ENCODE measurements around the gene SRRM4. TPM values are rescaled to one million over a fixed set of nuclear protein-coding genes. Genes with fewer than 3 reads are reported as not detected.

Gene SRRM4
- total RNA-seq, 1 experiment from 2014 or later: 0.96 TPM

DNA sequence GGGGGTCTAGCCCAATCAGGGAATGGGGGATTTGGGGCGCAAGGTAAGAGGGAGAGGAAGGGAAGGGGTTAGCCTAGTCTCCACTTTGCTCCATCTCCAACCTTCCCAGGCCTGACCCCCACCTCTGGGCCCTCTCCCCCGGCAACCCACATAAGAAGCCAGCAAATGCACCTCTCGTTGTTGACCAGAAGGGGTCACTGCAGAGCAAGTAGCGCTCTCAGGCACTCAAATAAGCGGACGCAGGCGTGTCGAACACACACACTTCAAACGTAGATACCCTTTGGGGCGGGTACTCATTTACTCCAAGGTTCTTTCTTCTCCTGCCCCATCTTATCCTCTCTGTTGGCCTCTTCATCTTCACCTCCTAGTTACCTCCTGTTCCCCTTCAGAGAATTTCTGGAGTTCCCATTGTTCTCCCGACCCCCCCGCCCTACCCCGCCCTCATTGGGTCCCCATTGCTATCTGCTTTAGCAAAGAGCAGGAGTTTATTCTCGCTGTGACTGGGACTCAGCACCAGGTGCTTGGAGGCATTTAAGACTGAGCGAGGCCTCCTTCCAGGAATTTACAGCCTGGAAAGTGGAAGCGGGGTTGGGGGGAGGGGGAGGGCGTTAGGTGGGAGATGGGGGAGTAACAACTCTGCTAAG, 1.5 kb upstream of the SRRM4 start:
- CTCF ChIA-PET: interaction anchor here (0.7 to 2.6 kb wide), 8 partner anchors 18 to 464 kb away, joined by 3 to 20 read pairs (median 4); no protein-coding TSS in a partner anchor
- Mint-ChIP-seq H3K27me3 (ENCODE audit: low read depth) (peaks cover 30% of the 10 kb centered on the region), H3K4me1 (peaks cover 13% of the 10 kb centered on the region), H3K4me3 (peak overlapping the region; percentile 78), H3K9me3 (peaks cover 3% of the 10 kb centered on the region; the same call in 1 of the 2 replicates), H3K27ac (no peak overlapping the region), H3K36me3 (no peaks in the 10 kb centered on the region)
- POLR2A ChIA-PET: no interaction called here
- peak; percentile 77 for DNase-seq (ENCODE audit: low spot score)
- peak; percentile 60 for ATAC-seq
- no peak for TF ChIP-seq MXD4 (CRISPR knock-in tag; IDR thresholded peaks at IDR 0.05; ENCODE audit: borderline replicate concordance)
- TF ChIP-seq, protein P1, sequence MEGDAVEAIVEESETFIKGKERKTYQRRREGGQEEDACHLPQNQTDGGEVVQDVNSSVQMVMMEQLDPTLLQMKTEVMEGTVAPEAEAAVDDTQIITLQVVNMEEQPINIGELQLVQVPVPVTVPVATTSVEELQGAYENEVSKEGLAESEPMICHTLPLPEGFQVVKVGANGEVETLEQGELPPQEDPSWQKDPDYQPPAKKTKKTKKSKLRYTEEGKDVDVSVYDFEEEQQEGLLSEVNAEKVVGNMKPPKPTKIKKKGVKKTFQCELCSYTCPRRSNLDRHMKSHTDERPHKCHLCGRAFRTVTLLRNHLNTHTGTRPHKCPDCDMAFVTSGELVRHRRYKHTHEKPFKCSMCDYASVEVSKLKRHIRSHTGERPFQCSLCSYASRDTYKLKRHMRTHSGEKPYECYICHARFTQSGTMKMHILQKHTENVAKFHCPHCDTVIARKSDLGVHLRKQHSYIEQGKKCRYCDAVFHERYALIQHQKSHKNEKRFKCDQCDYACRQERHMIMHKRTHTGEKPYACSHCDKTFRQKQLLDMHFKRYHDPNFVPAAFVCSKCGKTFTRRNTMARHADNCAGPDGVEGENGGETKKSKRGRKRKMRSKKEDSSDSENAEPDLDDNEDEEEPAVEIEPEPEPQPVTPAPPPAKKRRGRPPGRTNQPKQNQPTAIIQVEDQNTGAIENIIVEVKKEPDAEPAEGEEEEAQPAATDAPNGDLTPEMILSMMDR (IDR thresholded peaks at IDR 0.05): peak; percentile 72
- TF ChIP-seq, protein P2, sequence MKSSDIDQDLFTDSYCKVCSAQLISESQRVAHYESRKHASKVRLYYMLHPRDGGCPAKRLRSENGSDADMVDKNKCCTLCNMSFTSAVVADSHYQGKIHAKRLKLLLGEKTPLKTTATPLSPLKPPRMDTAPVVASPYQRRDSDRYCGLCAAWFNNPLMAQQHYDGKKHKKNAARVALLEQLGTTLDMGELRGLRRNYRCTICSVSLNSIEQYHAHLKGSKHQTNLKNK (CRISPR knock-in tag; IDR thresholded peaks at IDR 0.05): no peak
- peak; percentile 49; the same call in 1 of the 2 replicates for TF ChIP-seq ETV6 (CRISPR knock-in tag; IDR thresholded peaks at IDR 0.05)
- no peak for TF ChIP-seq TEAD1 (CRISPR knock-in tag; IDR thresholded peaks at IDR 0.05)

DNA sequence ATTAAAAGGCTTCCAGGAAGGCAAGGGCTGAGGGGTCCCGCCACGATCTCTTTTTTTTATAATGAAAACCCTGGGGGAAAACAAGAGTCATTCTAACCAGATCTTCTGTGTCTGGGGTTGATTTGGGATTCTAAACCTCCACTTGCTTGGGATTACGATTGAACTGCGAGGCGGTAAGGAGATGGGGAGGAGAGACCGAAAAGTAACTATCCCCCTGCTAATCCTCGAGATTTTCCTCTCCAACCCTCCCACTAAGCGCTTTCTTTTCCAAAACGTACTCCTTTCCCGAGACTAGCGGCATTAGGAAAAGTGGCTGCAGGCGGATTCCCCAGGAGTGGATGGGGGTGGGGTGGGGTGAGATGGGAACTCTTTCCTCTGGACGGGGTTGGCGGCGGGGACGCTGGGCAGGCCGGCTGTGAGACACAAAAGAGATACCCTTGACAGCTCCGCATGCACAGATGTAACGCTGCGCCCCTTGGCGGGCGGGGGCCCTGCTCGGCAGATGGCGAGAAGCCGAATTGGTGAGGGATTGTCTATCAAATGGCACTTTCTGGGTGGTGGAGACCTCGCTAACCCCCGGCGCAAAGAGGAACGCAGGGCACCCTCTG, 830 bp upstream of the SRRM4 start:
- TF ChIP-seq, protein P3, sequence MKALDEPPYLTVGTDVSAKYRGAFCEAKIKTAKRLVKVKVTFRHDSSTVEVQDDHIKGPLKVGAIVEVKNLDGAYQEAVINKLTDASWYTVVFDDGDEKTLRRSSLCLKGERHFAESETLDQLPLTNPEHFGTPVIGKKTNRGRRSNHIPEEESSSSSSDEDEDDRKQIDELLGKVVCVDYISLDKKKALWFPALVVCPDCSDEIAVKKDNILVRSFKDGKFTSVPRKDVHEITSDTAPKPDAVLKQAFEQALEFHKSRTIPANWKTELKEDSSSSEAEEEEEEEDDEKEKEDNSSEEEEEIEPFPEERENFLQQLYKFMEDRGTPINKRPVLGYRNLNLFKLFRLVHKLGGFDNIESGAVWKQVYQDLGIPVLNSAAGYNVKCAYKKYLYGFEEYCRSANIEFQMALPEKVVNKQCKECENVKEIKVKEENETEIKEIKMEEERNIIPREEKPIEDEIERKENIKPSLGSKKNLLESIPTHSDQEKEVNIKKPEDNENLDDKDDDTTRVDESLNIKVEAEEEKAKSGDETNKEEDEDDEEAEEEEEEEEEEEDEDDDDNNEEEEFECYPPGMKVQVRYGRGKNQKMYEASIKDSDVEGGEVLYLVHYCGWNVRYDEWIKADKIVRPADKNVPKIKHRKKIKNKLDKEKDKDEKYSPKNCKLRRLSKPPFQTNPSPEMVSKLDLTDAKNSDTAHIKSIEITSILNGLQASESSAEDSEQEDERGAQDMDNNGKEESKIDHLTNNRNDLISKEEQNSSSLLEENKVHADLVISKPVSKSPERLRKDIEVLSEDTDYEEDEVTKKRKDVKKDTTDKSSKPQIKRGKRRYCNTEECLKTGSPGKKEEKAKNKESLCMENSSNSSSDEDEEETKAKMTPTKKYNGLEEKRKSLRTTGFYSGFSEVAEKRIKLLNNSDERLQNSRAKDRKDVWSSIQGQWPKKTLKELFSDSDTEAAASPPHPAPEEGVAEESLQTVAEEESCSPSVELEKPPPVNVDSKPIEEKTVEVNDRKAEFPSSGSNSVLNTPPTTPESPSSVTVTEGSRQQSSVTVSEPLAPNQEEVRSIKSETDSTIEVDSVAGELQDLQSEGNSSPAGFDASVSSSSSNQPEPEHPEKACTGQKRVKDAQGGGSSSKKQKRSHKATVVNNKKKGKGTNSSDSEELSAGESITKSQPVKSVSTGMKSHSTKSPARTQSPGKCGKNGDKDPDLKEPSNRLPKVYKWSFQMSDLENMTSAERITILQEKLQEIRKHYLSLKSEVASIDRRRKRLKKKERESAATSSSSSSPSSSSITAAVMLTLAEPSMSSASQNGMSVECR (CRISPR knock-in tag; IDR thresholded peaks at IDR 0.05; ENCODE audit: borderline replicate concordance): no peak
- no peak for TF ChIP-seq TP53 (CRISPR knock-in tag; IDR thresholded peaks at IDR 0.05)
- TF ChIP-seq ZNF232 (CRISPR knock-in tag; IDR thresholded peaks at IDR 0.05): no peak
- no peak for TF ChIP-seq RELA (CRISPR knock-in tag; IDR thresholded peaks at IDR 0.05; ENCODE audit: borderline replicate concordance)
- TF ChIP-seq MXD4 (CRISPR knock-in tag; IDR thresholded peaks at IDR 0.05; ENCODE audit: borderline replicate concordance): no peak
- TF ChIP-seq ZNF396 (CRISPR knock-in tag; IDR thresholded peaks at IDR 0.05; ENCODE audit: borderline replicate concordance): no peak
- TF ChIP-seq, protein P4, sequence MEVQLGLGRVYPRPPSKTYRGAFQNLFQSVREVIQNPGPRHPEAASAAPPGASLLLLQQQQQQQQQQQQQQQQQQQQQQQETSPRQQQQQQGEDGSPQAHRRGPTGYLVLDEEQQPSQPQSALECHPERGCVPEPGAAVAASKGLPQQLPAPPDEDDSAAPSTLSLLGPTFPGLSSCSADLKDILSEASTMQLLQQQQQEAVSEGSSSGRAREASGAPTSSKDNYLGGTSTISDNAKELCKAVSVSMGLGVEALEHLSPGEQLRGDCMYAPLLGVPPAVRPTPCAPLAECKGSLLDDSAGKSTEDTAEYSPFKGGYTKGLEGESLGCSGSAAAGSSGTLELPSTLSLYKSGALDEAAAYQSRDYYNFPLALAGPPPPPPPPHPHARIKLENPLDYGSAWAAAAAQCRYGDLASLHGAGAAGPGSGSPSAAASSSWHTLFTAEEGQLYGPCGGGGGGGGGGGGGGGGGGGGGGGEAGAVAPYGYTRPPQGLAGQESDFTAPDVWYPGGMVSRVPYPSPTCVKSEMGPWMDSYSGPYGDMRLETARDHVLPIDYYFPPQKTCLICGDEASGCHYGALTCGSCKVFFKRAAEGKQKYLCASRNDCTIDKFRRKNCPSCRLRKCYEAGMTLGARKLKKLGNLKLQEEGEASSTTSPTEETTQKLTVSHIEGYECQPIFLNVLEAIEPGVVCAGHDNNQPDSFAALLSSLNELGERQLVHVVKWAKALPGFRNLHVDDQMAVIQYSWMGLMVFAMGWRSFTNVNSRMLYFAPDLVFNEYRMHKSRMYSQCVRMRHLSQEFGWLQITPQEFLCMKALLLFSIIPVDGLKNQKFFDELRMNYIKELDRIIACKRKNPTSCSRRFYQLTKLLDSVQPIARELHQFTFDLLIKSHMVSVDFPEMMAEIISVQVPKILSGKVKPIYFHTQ (CRISPR knock-in tag; IDR thresholded peaks at IDR 0.05): no peak
- no peak for TF ChIP-seq NR2C2 (CRISPR knock-in tag; IDR thresholded peaks at IDR 0.05)
- TF ChIP-seq ZNF121 (CRISPR knock-in tag; IDR thresholded peaks at IDR 0.05): no peak
- TF ChIP-seq, protein P5, sequence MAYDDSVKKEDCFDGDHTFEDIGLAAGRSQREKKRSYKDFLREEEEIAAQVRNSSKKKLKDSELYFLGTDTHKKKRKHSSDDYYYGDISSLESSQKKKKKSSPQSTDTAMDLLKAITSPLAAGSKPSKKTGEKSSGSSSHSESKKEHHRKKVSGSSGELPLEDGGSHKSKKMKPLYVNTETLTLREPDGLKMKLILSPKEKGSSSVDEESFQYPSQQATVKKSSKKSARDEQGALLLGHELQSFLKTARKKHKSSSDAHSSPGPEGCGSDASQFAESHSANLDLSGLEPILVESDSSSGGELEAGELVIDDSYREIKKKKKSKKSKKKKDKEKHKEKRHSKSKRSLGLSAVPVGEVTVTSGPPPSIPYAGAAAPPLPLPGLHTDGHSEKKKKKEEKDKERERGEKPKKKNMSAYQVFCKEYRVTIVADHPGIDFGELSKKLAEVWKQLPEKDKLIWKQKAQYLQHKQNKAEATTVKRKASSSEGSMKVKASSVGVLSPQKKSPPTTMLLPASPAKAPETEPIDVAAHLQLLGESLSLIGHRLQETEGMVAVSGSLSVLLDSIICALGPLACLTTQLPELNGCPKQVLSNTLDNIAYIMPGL (CRISPR knock-in tag; IDR thresholded peaks at IDR 0.05): no peak
- no peak for TF ChIP-seq NFYB (CRISPR knock-in tag; conservative IDR thresholded peaks at IDR 0.05; ENCODE audit: low read depth)
- TF ChIP-seq, protein P6, sequence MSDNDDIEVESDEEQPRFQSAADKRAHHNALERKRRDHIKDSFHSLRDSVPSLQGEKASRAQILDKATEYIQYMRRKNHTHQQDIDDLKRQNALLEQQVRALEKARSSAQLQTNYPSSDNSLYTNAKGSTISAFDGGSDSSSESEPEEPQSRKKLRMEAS (CRISPR knock-in tag; IDR thresholded peaks at IDR 0.05): no peak
- peaks cover 30% of the 10 kb centered on the region for H3K27me3 Mint-ChIP-seq (ENCODE audit: low read depth)
- no peak overlapping the region for H3K27ac Mint-ChIP-seq
- POLR2A ChIA-PET: interaction anchor here (1.1 to 1.5 kb wide), 2 partner anchors 176 to 432 kb away, joined by 4 to 5 read pairs; no protein-coding TSS in a partner anchor
- no peaks in the 10 kb centered on the region for H3K36me3 Mint-ChIP-seq
- CTCF ChIA-PET: interaction anchor here (1.2 to 2.6 kb wide), 7 partner anchors 11 to 463 kb away, joined by 3 to 20 read pairs (median 5); no protein-coding TSS in a partner anchor
- H3K4me1 Mint-ChIP-seq: peaks cover 13% of the 10 kb centered on the region
- peak; percentile 11 for ATAC-seq
- DNase-seq (ENCODE audit: low spot score): peak; percentile 67
- peak overlapping the region; percentile 78 for H3K4me3 Mint-ChIP-seq
- peaks cover 3% of the 10 kb centered on the region; the same call in 1 of the 2 replicates for H3K9me3 Mint-ChIP-seq

Measured in WTC11 (cell line).